GM23338 (cell line): ENCODE measurements around the gene RNF152. TPM values are rescaled to one million over a fixed set of nuclear protein-coding genes. Genes with fewer than 3 reads are reported as not detected.

ENCODE experiments used
- ATAC-seq: fragments of 200-7000 bp; cut with Tn5 transposase; 3 replicates; pipeline ENCODE4 v1.9.1; 2020
- DNase-seq: peaks from one replicate; pipeline ENCODE4 v3.0.0-alpha.2; 2015; ENCODE audit warnings: low spot score
- H2AFZ ChIP-seq: fragments of 200-600 bp; sonication (generic); 2 replicates; pipeline ENCODE4 v1.8.0; 2016; ENCODE audit warnings: antibody characterized with exemption, mild to moderate bottlenecking, moderate library complexity
- H3F3A ChIP-seq: fragments of 200-600 bp; sonication (generic); replicated peaks from 2 replicates; pipeline ENCODE4 v1.8.0; 2017; ENCODE audit warnings: antibody characterized with exemption, mixed run types, low read depth
- H3K27ac ChIP-seq: fragments of 200-600 bp; sonication (generic); 2 replicates; pipeline ENCODE4 v1.6.1; 2016; ENCODE audit warnings: low read depth
- H3K27me3 ChIP-seq: fragments of 200-600 bp; sonication (generic); 2 replicates; pipeline ENCODE4 v1.8.0; 2016; ENCODE audit warnings: mild to moderate bottlenecking, mixed run types, moderate library complexity; ENCODE audit not compliant: insufficient read depth
- H3K36me3 ChIP-seq: fragments of 200-600 bp; sonication (generic); 2 replicates; pipeline ENCODE4 v1.8.0; 2016; ENCODE audit warnings: mild to moderate bottlenecking; ENCODE audit not compliant: insufficient read depth
- H3K4me1 ChIP-seq: fragments of 200-600 bp; sonication (generic); 2 replicates; pipeline ENCODE4 v1.8.0; 2016; ENCODE audit warnings: mild to moderate bottlenecking, moderate library complexity; ENCODE audit not compliant: insufficient read depth
- H3K4me2 ChIP-seq: fragments of 200-600 bp; sonication (generic); 2 replicates; pipeline ENCODE4 v1.7.1; 2017; ENCODE audit warnings: mixed run types
- H3K4me3 ChIP-seq: fragments of 200-600 bp; sonication (generic); 2 replicates; pipeline ENCODE4 v1.6.1; 2016; ENCODE audit warnings: mixed run types
- H3K79me2 ChIP-seq: fragments of 200-600 bp; sonication (generic); replicated peaks from 2 replicates; pipeline ENCODE4 v1.8.0; 2017; ENCODE audit warnings: mild to moderate bottlenecking; ENCODE audit not compliant: insufficient read depth
- H3K9me2 ChIP-seq: fragments of 200-600 bp; sonication (generic); 2 replicates; pipeline ENCODE4 v1.8.0; 2017; ENCODE audit not compliant: insufficient read depth
- H4K20me1 ChIP-seq: fragments of 200-600 bp; sonication (generic); replicated peaks from 2 replicates; pipeline ENCODE4 v1.8.0; 2017; ENCODE audit warnings: mild to moderate bottlenecking; ENCODE audit not compliant: insufficient read depth
- H3K27ac Mint-ChIP-seq: 2 replicates; pipeline ENCODE4 v1.8.0; 2020; ENCODE audit warnings: inconsistent platforms, mild to moderate bottlenecking, moderate library complexity, mixed read lengths
- H3K27me3 Mint-ChIP-seq: 3 replicates; pipeline ENCODE4 v1.8.0; 2022; ENCODE audit warnings: low read depth, mild to moderate bottlenecking, moderate library complexity, mixed read lengths, inconsistent platforms; ENCODE audit not compliant: insufficient read depth, poor library complexity
- H3K36me3 Mint-ChIP-seq: 3 replicates; pipeline ENCODE4 v1.8.0; 2021; ENCODE audit warnings: low read depth, mild to moderate bottlenecking, inconsistent platforms, moderate library complexity, mixed read lengths
- H3K4me1 Mint-ChIP-seq: 3 replicates; pipeline ENCODE4 v1.8.0; 2020; ENCODE audit warnings: mild to moderate bottlenecking, inconsistent platforms, mixed read lengths
- H3K4me3 Mint-ChIP-seq: 3 replicates; pipeline ENCODE4 v1.8.0; 2021; ENCODE audit warnings: moderate library complexity, mild to moderate bottlenecking, inconsistent platforms, mixed read lengths
- H3K9me3 Mint-ChIP-seq: 3 replicates; pipeline ENCODE4 v1.8.0; 2020; ENCODE audit warnings: moderate library complexity, mild to moderate bottlenecking, inconsistent platforms, mixed read lengths
- CREB1 ChIP-seq: fragments of 250-450 bp; sonication (Bioruptor Pico); IDR thresholded peaks from 2 replicates; pipeline ENCODE4 v1.5.0; 2020; ENCODE audit warnings: low read depth, mild to moderate bottlenecking, moderate library complexity
- CTCF ChIP-seq, 2 experiments: fragments of 200-600 bp in 1 of 2; sonication (generic) in 1 of 2; conservative IDR thresholded peaks; 2 replicates each; pipeline versions ENCODE4 v1.5.1 to v1.6.1; 2016 to 2017; ENCODE audit warnings: antibody characterized with exemption in 2 of 2, low read depth in 2 of 2, mild to moderate bottlenecking in 2 of 2, moderate library complexity in 1 of 2
- ETS1 ChIP-seq: IDR thresholded peaks from 2 replicates; pipeline ENCODE4 v1.6.1; 2016; ENCODE audit warnings: antibody characterized with exemption
- EZH2 ChIP-seq: fragments of 200-600 bp; sonication (generic); IDR thresholded peaks from one replicate; pipeline ENCODE4 v1.8.0; 2017; ENCODE audit warnings: antibody characterized with exemption, mild to moderate bottlenecking, low read depth; ENCODE audit not compliant: unreplicated experiment
- EZH2phosphoT487 ChIP-seq: fragments of 200-600 bp; sonication (generic); IDR thresholded peaks from one replicate; pipeline ENCODE4 v1.8.1; 2018; ENCODE audit warnings: antibody characterized with exemption; ENCODE audit not compliant: unreplicated experiment
- JUNB ChIP-seq: IDR thresholded peaks from one replicate; pipeline ENCODE4 v1.6.1; 2016; ENCODE audit warnings: antibody characterized with exemption; ENCODE audit not compliant: unreplicated experiment
- NANOG ChIP-seq: IDR thresholded peaks from 2 replicates; pipeline ENCODE4 v1.6.1; 2016; ENCODE audit warnings: antibody characterized with exemption, borderline replicate concordance
- POLR2AphosphoS5 ChIP-seq: IDR thresholded peaks from 2 replicates; pipeline ENCODE4 v1.6.1; 2016; ENCODE audit warnings: antibody characterized with exemption, low read depth
- REST ChIP-seq: IDR thresholded peaks from one replicate; pipeline ENCODE4 v1.6.1; 2018; ENCODE audit warnings: antibody characterized with exemption; ENCODE audit not compliant: unreplicated experiment
- STAT1 ChIP-seq: IDR thresholded peaks from one replicate; pipeline ENCODE4 v1.6.1; 2016; ENCODE audit warnings: antibody characterized with exemption; ENCODE audit not compliant: unreplicated experiment
- ZNF114 ChIP-seq: fragments of 250-450 bp; sonication (Bioruptor Pico); IDR thresholded peaks from 2 replicates; pipeline ENCODE4 v1.5.0; 2020; ENCODE audit warnings: mild to moderate bottlenecking, moderate library complexity
- ZNF331 ChIP-seq: fragments of 250-450 bp; sonication (Bioruptor Pico); IDR thresholded peaks from 2 replicates; pipeline ENCODE4 v1.5.0; 2020; ENCODE audit warnings: low read depth, mild to moderate bottlenecking, moderate library complexity
- ZNF462 ChIP-seq: fragments of 250-450 bp; sonication (Bioruptor Pico); IDR thresholded peaks from 2 replicates; pipeline ENCODE4 v1.5.0; 2020; ENCODE audit warnings: mild to moderate bottlenecking, moderate library complexity
- polyA plus RNA-seq: library from polyadenylated mRNA; unstranded; fragments of >200 nt; fragmentation: Nextera tagmentation; extraction: Ambion mirVana; gene quantifications from 2 replicates; pipeline ENCODE4 v1.2.1, GENCODE V29; 2016
- total RNA-seq: library from RNA; depleted of rRNA; stranded (reverse); fragments of >200 nt; shearing (Covaris generic); gene quantifications from 2 replicates; pipeline ENCODE4 v1.2.3, GENCODE V29; 2014

The RNF152 gene
- total and polyA plus RNA-seq, 2 experiments from 2014 or later: 1.2 to 2.9 TPM

- Histone ChIP-seq H2AFZ (no peak overlapping the region), H4K20me1 (no peaks in the 10 kb centered on the region), H3K4me3 (no peak overlapping the region), H3K36me3 (no peaks in the 10 kb centered on the region), H3K27me3 (no peaks in the 10 kb centered on the region), H3F3A (no peaks in the 10 kb centered on the region), H3K4me1 (no peaks in the 10 kb centered on the region), H3K79me2 (0 out of 2 replicates have a peak, but pooled peaks cover 3% of the 10 kb centered on the region), H3K9me2 (0 out of 2 replicates have a peak, but pooled peaks cover 8% of the 10 kb centered on the region), H3K4me2 (no peak overlapping the region), H3K27ac (no peak overlapping the region)
- no peak for DNase-seq
- no peaks in the 10 kb centered on the region for H3K4me1 Mint-ChIP-seq
- no peak for ATAC-seq
- peaks cover 10% of the 10 kb centered on the region for H3K27me3 Mint-ChIP-seq
- no peaks in the 10 kb centered on the region for H3K9me3 Mint-ChIP-seq
- TF ChIP-seq CREB1 (CRISPR knock-in tag) (no peak), REST (no peak), EZH2 (no peak), ZNF331 (CRISPR knock-in tag) (no peak), POLR2AphosphoS5 (no peak), JUNB (no peak), NANOG (no peak), STAT1 (no peak), ETS1 (no peak), ZNF114 (CRISPR knock-in tag) (no peak), CTCF (conservative IDR thresholded peaks at IDR 0.05; ENCODE audit: low read depth in 2 of 2) (no peak), EZH2phosphoT487 (no peak), ZNF462 (CRISPR knock-in tag) (no peak)
- no peaks in the 10 kb centered on the region; the same call in 2 of the 3 replicates for H3K36me3 Mint-ChIP-seq
- no peak overlapping the region for H3K27ac Mint-ChIP-seq
- H3K4me3 Mint-ChIP-seq: no peak overlapping the region
Observed at GRCh38 chr18:61861372-61861771, 31.4 kb downstream of the RNF152 start.
